OCI-LY7 (cell line): ENCODE measurements around the gene ARHGAP23.

Experiments used
- CTCF ChIP-seq: fragments of 200-600 bp; sonication (generic); conservative IDR thresholded peaks from 2 replicates; pipeline ENCODE4 v1.5.1; 2014; ENCODE audit warnings: mild to moderate bottlenecking, antibody characterized with exemption, low read length, moderate library complexity, mixed read lengths
- EZH2phosphoT487 ChIP-seq: fragments of 200-600 bp; sonication (generic); IDR thresholded peaks from 2 replicates; pipeline ENCODE4 v1.6.1; 2018; ENCODE audit warnings: low read depth, borderline replicate concordance, mild to moderate bottlenecking, mixed run types, antibody characterized with exemption, low read length, moderate library complexity, mixed read lengths

DNA sequence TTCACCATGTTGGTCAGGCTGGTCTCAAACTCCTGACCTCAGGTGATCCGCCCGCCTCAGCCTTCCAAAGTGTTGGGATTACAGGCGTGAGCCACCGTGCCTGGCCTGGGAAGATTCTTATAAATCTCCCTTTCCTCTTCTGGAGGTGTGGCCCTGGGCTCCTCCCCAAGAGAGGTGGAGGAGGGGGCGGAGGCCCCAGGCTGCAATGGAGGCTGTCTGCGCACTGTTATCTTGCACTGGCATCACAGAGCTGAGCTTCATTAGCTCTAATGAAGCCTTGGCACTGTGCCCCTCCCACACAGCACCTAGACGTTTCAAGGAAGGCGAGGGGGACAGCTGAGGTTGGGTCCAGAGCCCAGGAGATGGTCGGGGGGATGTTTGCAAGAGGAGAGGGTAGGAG, 7.5 kb downstream of the ARHGAP23 start:
- no peak for TF ChIP-seq CTCF
- TF ChIP-seq EZH2phosphoT487 = no peak
